Germinal center (tissue), 1 donor: ENCODE results near the gene SRL.
A peak's percentile ranks its signal among the peaks of the same experiment; 100 is the strongest.

Source experiments
- DNase-seq: peaks from one replicate; pipeline ENCODE4 v3.0.0; 2012; ENCODE audit warnings: mixed read lengths, low spot score

The SRL gene

GRCh38 chr16:4241928-4242283 lies at the start of gene SRL:
Gene SRL, minus strand, starts transcription at chr16:4242080. Its CDS starts 13 bp downstream, at chr16:4242067.
- DNase-seq, result no peak

DNA sequence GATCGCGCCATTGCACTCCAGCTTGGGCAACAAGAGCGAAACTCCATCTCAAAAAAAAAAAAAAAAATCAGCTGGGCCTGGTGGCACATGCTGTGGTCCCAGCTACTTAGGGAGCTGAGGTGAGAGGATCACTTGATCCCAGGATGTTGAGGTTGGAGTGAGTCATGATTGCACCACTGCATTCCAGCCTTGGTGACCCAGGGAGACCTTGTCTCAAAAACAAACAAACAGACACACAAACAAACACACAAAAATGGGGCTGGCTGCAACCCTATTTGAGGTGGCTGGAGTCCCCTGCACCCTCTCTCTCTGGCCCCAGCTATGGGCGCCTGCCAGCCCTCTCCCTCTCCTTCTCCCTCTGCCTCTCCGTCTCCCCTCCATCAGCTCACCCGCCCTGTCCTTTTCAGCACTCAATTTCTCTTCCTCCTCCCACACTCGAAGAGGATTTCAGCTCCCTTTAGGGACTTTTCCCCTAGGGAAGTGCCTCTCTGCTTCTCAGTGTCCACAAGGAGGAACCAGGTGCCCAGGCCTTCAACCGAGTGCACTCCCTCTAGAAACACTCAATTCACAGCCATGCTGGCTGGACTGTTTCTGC lies 48.5 kb upstream of the SRL start:
- no peak for DNase-seq

GRCh38 chr16:4288148-4288921 lies 46.5 kb upstream of the SRL start:
- peak; percentile 90 for DNase-seq

- DNase-seq, result no peak
Observed at GRCh38 chr16:4285167-4285566, 43.3 kb upstream of the SRL start.

DNA sequence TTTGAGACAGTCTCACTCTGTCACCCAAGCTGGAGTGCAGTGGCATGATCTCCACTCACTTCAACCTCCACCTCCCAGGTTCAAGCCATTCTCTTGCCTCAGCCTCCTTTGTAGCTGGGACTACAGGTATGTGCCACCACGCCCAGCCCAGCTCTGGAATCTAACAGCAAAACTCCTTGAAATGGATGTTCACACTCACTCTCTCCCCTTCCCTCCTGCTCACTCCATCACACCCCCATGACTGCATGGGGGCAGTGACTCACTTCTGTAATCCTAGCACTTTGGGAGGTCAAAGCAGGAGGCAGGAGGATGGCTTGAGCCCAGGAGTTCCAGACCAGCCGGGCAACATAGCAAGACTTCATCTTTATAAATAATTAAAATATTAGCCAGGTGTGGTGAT lies 42.1 kb upstream of the SRL start:
- no peak for DNase-seq

DNA sequence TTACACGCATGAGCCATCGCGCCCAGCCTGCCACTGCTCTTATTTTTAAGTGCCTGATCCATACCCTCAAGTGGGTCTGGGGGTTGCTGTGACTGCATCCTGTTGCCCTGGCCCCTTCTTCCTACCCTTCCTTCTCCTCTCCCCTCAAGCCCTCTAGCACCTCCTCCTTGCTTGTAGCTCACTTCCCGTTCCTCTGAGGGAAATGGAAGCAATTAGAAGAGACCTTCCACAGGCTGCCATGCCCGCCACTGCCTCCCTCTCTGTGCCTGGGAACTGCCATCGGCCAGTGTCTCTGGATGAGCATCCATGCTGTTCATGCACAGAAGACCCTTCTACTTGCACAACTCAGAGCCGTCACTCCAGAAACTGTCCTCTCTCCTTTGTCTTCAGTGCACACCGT lies 41.6 kb upstream of the SRL start:
- DNase-seq, result no peak

GRCh38 chr16:4280625-4281024 lies 38.7 kb upstream of the SRL start:
- DNase-seq, result no peak

- DNase-seq, result no peak
Observed at GRCh38 chr16:4277987-4278513, 36.2 kb upstream of the SRL start.

GRCh38 chr16:4275861-4276260 lies 34.0 kb upstream of the SRL start:
- DNase-seq, result no peak

DNA sequence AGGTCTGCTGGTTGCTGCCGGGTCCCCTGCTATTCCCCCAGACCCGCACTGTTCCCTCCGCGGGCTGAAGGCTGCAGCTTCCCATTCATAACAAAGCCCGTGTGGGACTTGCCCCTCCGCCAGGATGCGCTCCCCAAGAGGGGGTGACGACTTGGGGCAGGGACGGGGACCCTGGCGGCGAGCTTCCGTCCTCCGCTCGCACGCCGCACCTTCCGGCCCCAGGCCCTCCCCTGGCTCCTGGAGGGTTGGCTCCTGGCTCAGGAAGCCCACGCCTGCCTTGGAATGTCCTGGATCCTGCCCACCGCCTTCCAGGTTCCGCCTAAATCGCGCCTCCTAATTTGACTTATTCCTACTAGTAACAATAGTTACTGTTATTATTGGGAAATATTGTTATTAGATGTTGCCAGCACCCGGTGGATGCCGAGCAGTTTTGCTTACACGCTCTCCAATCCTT lies 32.0 kb upstream of the SRL start:
- peak; percentile 65 for DNase-seq

DNA sequence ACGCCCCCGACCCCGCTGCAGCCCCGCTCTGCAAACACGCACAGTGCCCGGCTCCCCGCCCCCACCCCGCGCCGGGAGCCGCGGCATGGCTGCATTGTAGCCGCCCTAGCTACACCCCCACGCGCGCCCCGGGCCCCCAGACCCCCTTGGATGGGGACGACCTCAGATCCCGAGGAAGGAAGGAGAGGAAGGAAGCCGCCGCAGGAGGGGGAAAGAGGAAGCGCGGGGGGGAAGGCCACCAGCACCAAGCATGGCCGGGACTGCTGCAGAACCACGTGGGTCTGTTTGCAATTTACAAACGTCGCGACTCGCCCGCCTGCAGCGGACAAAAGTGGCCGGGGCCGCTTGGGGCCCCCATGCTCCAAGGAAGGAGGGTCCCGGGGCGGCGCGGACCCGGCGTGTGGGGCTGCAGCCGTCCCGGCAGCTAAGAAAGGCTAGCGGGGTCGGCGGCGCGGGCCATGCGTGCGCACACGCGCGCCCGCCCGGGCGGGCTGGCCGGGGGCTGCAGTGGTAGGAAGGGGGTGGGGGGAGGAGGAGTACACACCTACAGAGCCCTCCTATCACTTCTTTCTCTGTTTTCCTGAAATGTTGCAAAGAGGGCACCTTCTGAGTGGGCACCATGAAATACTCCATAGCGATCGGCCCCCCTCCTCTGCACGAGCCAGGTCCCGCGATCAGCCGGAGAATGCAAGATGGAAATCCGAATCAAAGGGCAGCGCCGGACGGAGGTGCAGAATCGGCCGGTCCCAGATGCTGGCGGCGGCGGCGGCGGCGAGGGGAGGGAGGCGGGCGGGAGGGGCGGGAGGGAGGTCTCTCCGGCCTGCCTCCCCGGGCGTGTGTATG lies 30.5 kb upstream of the SRL start:
- peak; percentile 65 for DNase-seq

- peak; percentile 88 for DNase-seq
Observed at GRCh38 chr16:4271176-4272113, 29.6 kb upstream of the SRL start.

GRCh38 chr16:4270595-4270994 lies 28.7 kb upstream of the SRL start:
- DNase-seq, result no peak

DNA sequence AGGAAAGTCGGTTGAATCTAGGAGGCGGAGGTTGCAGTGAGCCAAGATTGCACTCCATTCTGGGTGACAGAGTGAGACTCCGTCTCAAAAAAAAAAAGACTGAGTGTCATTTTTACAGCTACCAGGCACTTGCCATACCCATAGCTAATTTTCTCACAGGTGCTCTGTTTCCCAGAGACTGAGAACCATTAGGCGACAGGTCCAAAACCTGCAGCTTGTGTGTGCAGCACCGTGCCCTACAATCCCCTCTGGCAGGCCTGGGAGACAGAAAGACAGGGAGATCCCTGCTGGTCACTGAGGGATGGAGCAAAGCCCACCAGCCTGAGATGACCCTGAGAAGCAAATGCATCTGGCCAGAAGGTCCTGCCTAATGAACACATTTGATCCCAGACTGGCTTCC lies 28.2 kb upstream of the SRL start:
- DNase-seq, result no peak

DNA sequence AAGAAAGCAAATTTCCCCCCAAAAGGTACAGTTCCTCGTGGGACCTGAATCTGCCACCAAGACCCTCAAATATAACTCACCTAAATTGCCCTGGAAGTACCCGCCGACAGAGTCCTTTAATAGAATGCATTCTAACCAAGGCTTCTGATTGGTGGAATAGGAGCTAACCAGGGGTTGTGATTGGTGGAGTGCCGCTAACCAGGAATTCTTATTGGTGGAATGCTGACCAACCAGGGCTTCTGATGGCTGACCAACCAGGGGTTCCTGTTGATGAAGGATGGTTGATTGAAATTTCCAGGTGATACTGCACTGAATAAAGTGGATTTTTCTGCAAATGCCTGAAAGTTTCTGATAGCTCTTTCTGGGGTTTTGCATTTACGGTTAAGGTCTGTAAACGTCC lies 24.5 kb upstream of the SRL start:
- no peak for DNase-seq

- DNase-seq, result no peak
Observed at GRCh38 chr16:4265676-4266075, 23.8 kb upstream of the SRL start.

- DNase-seq, result no peak
Observed at GRCh38 chr16:4264546-4264945, 22.7 kb upstream of the SRL start.

DNA sequence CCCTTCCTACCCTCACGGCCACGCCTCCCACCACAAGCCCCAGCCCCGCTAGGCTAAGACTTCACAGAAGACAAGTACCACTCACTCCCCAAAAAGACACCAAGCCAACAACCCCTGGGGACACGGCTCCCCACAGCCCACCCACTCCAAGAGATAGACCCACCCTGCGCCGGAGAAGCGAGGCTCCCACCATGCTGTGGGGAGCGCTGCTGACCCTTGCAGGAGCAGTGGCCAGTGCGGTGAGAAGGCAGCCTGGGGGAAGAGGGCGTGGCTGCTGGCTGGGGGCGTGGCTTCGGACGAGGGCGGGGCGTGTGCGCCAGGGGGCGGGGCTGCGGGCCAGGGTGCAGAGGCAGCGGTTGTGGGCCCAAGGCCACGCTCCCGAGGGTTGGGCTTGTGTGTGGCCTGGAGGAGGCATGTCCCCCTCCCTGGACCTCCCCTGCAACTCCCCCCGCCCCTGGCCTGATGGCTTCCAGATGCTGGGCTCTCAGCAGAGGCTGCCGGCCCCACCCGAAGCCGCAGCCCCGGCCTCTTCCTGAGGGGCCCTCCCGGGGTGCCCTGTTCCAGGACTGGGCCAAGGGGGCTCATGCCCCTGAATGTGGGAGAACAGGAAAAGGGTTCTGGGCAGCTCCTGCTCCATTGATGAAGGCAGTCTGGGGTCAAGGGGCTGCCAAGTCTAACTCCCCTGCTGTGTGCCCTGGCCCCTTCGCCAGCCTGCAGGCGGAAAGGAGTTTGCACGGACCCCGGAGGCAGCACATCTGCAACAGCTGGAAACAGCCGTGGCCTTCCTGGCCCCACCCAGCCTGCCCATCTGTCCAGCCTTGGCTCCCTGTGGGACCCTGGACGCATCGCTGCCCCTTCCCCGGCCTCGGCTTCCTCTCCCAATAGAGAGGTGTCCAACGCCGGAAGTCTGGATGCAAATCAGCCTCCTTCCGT lies 21.9 kb upstream of the SRL start:
- DNase-seq, result peak; percentile 33

GRCh38 chr16:4262303-4262835 lies 20.5 kb upstream of the SRL start:
- DNase-seq, result no peak

DNA sequence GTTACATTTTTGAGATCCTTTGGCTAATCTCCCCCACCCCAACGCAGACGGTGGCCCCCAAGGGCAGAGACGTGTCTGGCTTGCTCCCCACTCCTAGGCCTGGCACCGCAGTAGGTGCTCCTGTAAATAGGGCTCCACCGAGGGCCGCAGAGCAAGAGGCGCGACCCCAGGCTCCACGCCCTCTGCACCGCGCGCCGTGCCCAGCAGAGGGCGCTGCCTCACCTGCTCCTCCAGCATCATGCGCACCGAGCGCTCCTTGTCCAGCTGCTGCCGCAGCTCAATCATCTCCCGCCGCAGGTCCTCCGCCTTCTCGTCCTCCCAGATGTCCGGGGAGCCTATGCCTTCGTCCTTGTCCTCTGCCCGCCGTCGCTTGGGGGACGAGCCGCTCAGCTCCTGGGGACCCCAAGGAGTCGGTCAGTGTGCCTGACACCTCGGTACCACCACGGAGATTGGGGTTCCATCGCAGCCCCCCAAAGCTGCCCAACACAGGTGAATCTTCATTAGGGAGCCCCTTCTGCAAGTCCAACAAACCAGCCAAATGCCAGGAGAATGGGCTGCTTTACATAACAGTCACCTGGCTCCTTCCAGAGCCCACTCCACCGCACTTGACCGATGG lies 19.8 kb upstream of the SRL start:
- peak; percentile 30 for DNase-seq
